Measurements from ENCODE around the gene SIPA1. TPM values are rescaled to one million over a fixed set of nuclear protein-coding genes. Genes with fewer than 3 reads are reported as not detected.

SIPA1 gene, protein sequence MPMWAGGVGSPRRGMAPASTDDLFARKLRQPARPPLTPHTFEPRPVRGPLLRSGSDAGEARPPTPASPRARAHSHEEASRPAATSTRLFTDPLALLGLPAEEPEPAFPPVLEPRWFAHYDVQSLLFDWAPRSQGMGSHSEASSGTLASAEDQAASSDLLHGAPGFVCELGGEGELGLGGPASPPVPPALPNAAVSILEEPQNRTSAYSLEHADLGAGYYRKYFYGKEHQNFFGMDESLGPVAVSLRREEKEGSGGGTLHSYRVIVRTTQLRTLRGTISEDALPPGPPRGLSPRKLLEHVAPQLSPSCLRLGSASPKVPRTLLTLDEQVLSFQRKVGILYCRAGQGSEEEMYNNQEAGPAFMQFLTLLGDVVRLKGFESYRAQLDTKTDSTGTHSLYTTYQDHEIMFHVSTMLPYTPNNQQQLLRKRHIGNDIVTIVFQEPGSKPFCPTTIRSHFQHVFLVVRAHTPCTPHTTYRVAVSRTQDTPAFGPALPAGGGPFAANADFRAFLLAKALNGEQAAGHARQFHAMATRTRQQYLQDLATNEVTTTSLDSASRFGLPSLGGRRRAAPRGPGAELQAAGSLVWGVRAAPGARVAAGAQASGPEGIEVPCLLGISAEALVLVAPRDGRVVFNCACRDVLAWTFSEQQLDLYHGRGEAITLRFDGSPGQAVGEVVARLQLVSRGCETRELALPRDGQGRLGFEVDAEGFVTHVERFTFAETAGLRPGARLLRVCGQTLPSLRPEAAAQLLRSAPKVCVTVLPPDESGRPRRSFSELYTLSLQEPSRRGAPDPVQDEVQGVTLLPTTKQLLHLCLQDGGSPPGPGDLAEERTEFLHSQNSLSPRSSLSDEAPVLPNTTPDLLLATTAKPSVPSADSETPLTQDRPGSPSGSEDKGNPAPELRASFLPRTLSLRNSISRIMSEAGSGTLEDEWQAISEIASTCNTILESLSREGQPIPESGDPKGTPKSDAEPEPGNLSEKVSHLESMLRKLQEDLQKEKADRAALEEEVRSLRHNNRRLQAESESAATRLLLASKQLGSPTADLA
- total RNA-seq, result 142 and 153 TPM in 2 replicates

GRCh38 chr11:65637794-65638419 is at the start of gene SIPA1:
Gene SIPA1, plus strand, starts transcription at chr11:65638101. Its CDS starts 2,821 bp downstream, at chr11:65640922.
- intact Hi-C loops (cut with micrococcal nuclease), result loop anchor here (1.0 kb wide), 2 partner anchors 14 to 23 kb away; partner anchors contain the start of gene PCNX3

DNA sequence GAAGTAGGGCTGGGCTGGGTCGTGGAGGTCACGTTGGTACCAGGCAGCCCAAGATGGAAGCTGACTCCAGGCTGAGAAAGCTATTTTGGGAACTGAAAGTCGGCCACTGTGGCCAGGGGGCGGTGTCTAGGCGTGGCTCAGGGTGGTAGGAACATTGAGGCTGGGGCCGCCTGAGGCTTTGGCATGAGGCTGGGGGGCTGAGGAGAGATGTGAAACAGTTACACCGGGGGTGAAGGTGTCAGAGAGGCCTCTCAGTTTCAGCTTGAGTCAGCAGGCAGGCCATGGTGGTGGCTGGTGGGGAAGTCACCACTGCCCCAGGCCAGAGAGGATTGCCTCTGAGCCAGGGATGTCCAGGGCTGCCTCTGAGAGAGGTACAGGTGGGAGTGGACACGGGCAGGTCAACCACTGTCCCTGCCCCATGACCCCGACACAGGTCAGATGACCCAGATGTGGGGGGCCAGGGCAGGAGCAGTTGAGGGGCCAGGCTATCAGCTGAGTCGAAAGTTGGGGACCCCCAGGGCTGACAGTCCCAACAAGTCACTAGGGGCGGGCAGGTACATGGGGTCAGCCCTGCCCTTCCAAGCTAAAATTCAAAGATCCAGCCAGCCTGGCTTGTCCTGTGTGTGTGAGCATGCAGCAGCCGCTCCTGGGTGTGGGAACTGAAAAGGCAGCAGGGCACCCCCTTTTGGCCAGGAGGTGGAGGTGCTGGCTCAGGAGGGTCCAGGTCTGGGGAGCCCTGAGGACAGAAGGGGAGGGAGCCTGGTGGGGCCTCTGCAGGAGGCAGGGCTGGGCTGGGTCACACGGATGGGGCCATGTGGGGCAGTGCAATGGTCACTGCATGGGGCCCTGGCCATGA is 49.5 kb upstream of the SIPA1 start:
- intact Hi-C loops (cut with micrococcal nuclease), result loop anchor here (1.0 kb wide), 2 partner anchors 14 to 48 kb away; no protein-coding TSS in a partner anchor

DNA sequence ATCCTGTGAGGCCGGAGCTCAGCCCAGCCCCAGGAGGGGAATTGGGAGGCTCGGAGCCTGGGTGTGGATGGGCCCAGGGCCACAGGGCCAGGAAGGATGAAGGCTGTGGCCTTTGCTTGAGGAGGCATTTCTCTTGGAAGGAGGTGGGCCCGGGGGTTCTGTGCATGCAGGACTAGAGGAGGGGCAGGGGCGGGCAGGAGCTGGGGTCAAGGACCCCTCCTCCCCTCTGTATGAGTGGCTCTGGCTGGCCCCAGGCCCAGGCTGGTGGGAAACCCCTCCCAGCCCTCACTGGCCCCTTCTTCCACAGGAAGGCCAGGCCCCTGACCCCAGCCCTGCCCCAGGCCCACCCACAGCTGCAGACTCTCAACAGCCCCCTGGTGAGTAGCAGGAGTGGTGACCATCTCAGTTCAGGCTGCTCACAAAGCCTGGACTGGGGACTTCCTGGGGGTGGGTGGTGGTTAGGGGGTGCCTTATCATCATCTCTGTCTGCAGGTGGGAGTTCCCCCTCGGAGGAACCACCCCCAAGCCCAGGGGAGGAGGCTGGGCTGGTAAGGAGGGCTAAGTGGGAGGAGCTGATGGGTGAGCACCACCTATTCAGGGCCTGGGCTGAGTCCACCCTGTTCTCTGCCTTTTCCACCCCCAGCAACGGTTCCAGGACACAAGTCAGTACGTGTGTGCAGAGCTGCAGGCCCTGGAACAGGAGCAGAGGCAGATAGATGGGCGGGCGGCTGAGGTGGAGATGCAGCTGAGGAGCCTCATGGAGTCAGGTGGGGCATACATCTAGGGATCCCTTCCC is 48.3 kb upstream of the SIPA1 start:
- intact Hi-C loops (cut with micrococcal nuclease), result no loop called here

- intact Hi-C loops (cut with micrococcal nuclease), result no loop called here
These were observed 47.6 kb upstream of the SIPA1 start for GRCh38 chr11:65590240-65590738.

DNA sequence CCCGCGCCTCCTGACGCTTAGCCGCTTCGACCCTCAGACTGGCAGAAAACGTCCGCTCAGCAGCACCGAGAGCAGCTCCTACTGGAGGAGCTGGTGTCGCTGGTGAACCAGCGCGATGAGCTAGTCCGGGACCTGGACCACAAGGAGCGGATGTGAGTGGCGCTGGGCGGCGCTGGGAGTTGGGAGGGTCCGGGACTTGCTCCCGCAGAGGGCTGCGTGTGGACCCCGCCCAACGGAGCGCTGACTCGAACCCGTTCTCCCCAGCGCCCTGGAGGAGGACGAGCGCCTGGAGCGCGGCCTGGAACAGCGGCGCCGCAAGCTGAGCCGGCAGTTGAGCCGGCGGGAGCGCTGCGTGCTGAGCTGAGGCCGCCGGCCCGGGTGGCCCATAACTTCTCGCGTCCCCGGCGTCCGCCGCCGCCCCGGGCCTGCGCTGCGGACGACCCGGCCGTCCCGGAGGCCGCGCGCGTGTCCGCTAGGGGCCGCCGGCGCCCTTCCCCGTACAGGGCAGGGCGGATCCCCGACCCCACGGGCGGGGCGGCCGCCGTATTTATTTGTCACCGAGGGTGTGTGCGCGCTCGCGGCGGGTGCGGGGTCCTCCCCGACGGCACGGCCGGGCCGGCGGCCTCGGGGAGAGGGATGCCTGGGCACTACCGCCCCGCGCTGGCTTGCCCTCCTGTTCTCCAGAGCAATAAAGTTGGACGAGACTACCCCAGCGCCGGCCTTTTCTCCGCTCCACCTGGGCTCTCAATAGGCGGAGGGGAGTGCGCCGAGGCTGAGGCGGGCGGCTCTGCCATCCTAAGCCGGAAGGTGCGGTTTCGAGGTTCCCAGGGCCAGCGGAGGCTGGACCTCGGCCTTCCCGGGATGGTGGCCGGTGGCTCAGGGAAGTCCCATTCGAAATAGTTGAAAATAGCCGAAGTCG is 45.7 kb upstream of the SIPA1 start:
- intact Hi-C loops (cut with micrococcal nuclease), result no loop called here

DNA sequence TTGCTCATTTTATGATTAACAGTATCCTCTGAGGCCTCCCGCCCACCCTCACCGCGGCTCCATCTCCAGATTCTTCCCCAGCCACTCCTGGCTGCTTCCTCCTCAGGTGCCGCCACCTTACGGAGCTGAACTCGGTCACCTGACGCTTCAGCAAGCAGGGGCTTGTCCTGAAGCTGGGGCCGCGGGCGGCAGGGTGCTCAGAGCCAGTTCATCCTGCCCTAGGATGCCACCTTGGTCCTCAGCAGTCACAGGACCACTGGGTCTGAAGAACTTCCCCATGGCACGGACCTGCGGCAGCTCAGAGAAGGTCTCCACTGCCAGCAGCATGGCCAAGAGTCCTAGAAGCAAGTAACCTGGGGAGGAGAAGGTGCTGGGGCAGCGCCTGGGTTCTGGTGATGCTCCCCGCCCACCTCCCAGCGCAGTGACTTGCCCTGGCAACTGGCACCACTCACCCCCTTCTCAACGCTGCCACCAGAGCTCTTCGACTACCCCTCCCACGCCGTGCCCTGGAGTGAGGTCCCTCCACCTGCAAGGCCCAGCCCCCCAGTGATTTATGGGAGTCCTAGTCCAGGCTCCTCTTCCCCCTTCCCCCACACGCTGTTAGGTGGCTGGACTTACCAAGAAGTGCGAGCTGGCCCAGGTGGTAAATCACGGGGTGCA is 44.9 kb upstream of the SIPA1 start:
- intact Hi-C loops (cut with micrococcal nuclease), result no loop called here

DNA sequence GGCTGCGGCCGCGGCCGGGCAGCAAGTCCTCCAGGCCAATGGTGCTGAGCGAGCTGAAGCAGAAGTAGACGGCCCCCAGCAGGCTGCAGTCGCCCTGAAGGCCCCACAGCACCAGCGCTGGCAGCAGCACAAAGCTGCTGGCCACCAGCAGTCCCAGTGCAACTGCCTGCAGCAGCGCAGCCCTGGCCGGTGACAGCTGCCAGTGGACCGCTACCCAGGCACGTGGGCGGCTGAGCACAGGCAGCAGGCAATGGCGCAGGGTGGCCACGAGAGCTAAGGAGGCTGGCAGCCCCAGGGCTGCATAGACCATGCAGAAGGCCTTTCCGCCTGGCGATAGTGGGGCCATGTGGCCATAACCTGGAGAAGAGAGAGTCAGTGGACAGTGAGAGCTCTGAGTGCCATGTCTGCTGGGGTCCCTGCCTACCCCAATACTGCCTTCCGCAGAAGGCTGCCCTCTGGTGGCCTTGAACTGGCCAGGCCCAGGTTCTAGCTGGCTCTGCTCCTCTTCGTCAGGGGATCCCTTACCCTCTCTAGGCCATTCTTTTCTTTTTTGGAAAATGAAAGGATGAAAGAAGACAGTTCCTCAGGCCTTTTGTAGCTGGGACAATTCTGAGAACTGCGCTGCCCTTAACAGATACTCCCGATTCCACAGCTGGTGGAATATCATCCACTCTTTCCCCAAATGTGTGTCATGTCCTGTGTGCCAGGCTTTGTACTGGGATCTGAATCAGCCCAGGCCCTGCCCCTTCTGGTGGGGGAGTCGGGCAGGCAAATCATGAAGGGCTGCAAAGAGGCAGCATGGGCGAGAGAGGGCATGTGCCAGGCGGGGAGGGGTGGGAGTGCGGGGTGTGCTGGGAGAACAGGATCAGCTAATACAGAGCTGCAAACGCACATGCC is 44.1 kb upstream of the SIPA1 start:
- intact Hi-C loops (cut with micrococcal nuclease), result no loop called here

DNA sequence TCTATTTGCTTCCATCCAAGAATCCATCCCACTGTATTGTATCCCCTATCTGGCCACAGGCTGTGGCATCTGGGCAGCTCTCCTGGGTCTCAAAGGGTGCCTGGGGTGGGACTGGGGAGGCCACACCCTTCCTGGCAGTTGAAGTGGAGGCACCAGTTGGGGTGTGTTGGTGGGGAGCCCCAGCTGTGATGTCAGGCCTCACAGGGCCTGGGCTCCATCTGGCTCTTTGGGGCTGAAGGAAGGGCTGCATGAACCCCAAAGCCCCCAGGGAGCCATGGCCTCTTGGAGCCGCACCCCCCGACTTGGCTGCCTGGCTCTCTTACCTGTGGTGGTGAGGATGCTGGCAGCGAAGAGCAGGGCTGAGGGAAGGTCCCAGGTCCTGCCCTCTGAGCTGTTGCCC is 42.8 kb upstream of the SIPA1 start:
- intact Hi-C loops (cut with micrococcal nuclease), result no loop called here

GRCh38 chr11:65595543-65596281 is 42.2 kb upstream of the SIPA1 start, which contains the start of gene KCNK7:
Gene KCNK7, minus strand, starts transcription at chr11:65595800. Its CDS starts 28 bp downstream, at chr11:65595772.
- intact Hi-C loops (cut with micrococcal nuclease), result no loop called here

- intact Hi-C loops (cut with micrococcal nuclease), result no loop called here
These were observed 41.4 kb upstream of the SIPA1 start for GRCh38 chr11:65596520-65596919.

DNA sequence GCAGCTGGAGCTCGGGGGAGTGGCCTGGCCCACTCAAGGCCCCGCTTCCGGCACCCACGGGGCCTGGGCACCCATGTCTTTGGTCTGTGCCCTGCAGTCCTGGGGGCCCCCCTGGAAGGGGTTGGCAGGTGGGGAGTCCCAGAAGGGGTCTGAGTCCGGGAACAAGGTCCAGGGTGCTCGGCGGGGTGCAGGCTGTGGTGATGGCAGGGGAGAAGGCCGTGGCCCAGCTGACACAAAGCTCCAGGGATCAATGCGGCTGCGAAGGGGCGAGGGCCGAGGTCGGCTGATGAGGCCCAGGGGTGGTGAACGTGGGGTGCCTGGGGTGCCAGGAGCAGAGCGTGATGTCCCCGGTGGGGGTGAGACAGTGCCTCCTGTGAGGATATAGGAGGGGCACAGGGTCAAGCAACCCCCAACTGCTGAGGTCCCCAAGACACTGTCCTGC is 39.6 kb upstream of the SIPA1 start:
- intact Hi-C loops (cut with micrococcal nuclease), result no loop called here

DNA sequence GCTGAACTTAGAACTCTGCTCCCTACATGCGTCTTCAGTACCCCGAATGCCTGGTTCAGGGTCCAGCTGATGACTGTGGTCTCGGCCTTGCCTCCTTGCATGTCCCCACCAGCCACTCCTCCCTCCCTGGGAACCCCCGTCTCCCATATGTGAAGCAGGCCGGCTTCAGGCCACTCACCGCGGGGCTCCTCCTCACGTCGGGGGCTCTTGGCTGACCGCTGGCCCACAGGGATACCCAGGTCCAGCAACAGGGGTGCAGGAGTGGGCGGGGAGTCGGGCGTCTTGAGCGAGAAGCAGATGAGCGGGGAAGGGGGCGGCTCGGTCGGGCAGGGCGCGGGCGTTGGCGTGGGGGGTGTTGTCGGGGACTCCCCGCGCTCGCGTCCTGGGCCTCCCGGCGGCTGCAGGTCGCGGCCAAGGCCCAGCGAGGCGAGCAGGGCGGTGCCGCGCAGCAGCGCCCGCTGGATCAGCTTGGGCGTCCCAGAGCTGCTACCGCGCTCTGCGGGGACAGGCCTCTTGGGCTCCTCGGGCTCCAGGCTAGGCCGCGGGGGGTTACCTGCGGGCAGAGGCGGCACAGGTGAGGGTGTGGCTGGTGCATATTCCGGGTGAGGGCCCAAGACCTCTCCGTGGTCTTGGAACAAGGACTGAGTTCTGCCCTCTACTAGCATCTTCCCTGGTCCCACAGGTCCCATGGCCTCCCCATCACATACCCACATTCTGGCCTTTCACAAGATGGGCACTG is 38.5 kb upstream of the SIPA1 start:
- intact Hi-C loops (cut with micrococcal nuclease), result no loop called here

DNA sequence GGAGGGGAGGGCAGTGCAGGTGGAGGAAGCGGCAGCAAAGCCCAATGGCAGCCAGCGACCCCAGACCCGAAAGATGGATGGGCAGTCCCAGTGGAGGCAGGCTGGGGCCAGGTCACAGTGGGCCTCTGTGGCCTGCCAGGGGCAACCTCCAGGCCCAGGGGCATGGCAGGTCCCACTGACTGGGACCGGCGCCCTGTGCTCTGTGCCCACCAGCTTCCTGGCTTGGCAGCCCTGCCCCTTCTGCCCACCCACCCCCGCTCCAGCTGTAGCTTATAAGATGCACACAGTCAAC is 38.0 kb upstream of the SIPA1 start:
- intact Hi-C loops (cut with micrococcal nuclease), result no loop called here

- intact Hi-C loops (cut with micrococcal nuclease), result no loop called here
These were observed 33.6 kb upstream of the SIPA1 start for GRCh38 chr11:65604258-65604657.

DNA sequence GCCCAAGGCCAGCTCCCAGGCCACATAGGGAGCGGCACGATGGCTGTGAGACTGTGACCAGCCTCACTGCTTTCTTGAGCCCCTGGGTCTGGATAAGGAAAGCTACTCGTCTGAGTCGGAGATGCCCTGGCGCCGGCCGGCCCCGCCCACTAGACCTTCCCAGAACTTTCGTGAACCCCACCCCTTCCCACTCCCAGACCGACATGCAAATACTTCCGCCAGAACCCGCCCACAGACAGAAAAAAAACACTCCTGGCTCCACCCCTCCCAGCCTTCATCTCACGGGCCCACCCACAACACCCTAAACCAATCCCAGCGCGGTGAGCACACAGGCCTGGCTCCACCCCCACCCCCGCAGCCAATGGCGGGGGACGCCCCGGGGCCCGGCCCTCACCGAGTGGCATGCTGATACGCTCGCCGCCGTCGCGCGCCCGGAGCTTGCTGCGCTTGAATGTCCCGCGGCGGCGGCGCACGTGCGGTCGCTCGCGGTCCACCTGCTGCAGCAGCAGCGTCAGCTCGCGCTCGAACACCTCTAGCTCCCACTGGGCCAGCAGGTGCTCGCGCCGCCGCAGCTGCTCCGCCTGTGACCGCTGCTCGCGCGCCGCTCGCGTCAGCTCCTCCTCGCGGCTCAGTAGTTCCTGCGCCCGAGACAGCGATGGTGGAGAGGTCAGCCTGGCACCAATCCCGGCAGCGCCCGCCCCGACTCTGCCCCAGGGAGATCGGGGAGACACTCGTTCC is 30.9 kb upstream of the SIPA1 start:
- intact Hi-C loops (cut with micrococcal nuclease), result no loop called here

Measured in T-helper 2 cell treated with Interferon-gamma antibody and Interleukin-4, amounts not matched to agents 100 ng/mL and 5 ng/mL, for 36 hours (primary cell).